H9 (cell line): ENCODE data around the gene PHF12. TPM values are rescaled to one million over a fixed set of nuclear protein-coding genes. Genes with fewer than 3 reads are reported as not detected.

ENCODE experiments used
- DNase-seq: peaks from one replicate; pipeline ENCODE4 v3.0.0-alpha.2; 2017
- H2AFZ ChIP-seq: one replicate; pipeline ENCODE4 v1.6.1; 2013; ENCODE audit warnings: mild to moderate bottlenecking, low read length, control low read depth, moderate library complexity
- H2AK5ac ChIP-seq: 2 replicates; pipeline ENCODE4 v1.6.1; 2013; ENCODE audit warnings: low read length, control low read depth, mixed read lengths; ENCODE audit not compliant: insufficient read length
- H2BK120ac ChIP-seq: one replicate; pipeline ENCODE4 v1.6.1; 2013; ENCODE audit warnings: low read depth, mild to moderate bottlenecking, low read length, control low read depth, inconsistent platforms; ENCODE audit not compliant: poor library complexity, severe bottlenecking
- H2BK12ac ChIP-seq: 2 replicates; pipeline ENCODE4 v1.6.1; 2013; ENCODE audit warnings: low read length, control low read depth, mixed read lengths, low read depth; ENCODE audit not compliant: insufficient read length
- H2BK15ac ChIP-seq: 2 replicates; pipeline ENCODE4 v1.6.1; 2013; ENCODE audit warnings: low read depth, low read length, control low read depth
- H2BK20ac ChIP-seq: one replicate; pipeline ENCODE4 v1.6.1; 2013; ENCODE audit warnings: low read depth, mild to moderate bottlenecking, low read length, control low read depth, inconsistent platforms; ENCODE audit not compliant: poor library complexity, severe bottlenecking
- H2BK5ac ChIP-seq: 2 replicates; pipeline ENCODE4 v1.6.1; 2013; ENCODE audit warnings: low read length, control low read depth, mixed read lengths; ENCODE audit not compliant: insufficient read length
- H3K14ac ChIP-seq: 2 replicates; pipeline ENCODE4 v1.6.1; 2013; ENCODE audit warnings: low read length, control low read depth; ENCODE audit not compliant: insufficient read depth
- H3K18ac ChIP-seq: 2 replicates; pipeline ENCODE4 v1.6.1; 2013; ENCODE audit warnings: low read depth, mild to moderate bottlenecking, mixed read lengths, low read length, control low read depth; ENCODE audit not compliant: insufficient read length
- H3K23ac ChIP-seq: 2 replicates; pipeline ENCODE4 v1.6.1; 2013; ENCODE audit warnings: low read length, control low read depth, mixed read lengths, low read depth; ENCODE audit not compliant: insufficient read length
- H3K23me2 ChIP-seq: 2 replicates; pipeline ENCODE4 v1.6.1; 2013; ENCODE audit warnings: low read depth, mild to moderate bottlenecking, mixed read lengths, low read length, control low read depth; ENCODE audit not compliant: insufficient read length, poor library complexity, severe bottlenecking
- H3K27ac ChIP-seq: 2 replicates; pipeline ENCODE4 v1.5.1; 2013; ENCODE audit warnings: low read length, control low read depth, mixed read lengths, low read depth; ENCODE audit not compliant: insufficient read length
- H3K27me3 ChIP-seq: 2 replicates; pipeline ENCODE4 v1.6.1; 2013; ENCODE audit warnings: low read length, control low read depth, inconsistent platforms; ENCODE audit not compliant: insufficient read depth
- H3K4ac ChIP-seq: 2 replicates; pipeline ENCODE4 v1.6.1; 2013; ENCODE audit warnings: low read depth, mild to moderate bottlenecking, control low read depth, inconsistent platforms, low read length, moderate library complexity
- H3K4me1 ChIP-seq: 2 replicates; pipeline ENCODE4 v1.6.1; 2013; ENCODE audit warnings: low read length, control low read depth, inconsistent platforms; ENCODE audit not compliant: insufficient read depth
- H3K4me2 ChIP-seq: 2 replicates; pipeline ENCODE4 v1.6.1; 2013; ENCODE audit warnings: low read length, control low read depth, mixed read lengths; ENCODE audit not compliant: insufficient read length, insufficient read depth
- H3K56ac ChIP-seq: 2 replicates; pipeline ENCODE4 v1.6.1; 2013; ENCODE audit warnings: low read depth, mild to moderate bottlenecking, mixed read lengths, low read length, control low read depth; ENCODE audit not compliant: insufficient read length
- H3K79me1 ChIP-seq: 2 replicates; pipeline ENCODE4 v1.6.1; 2013; ENCODE audit warnings: low read depth, mild to moderate bottlenecking, moderate library complexity, low read length, control low read depth, inconsistent platforms; ENCODE audit not compliant: insufficient read depth, poor library complexity, severe bottlenecking
- H3K79me2 ChIP-seq: 2 replicates; pipeline ENCODE4 v1.6.1; 2013; ENCODE audit warnings: low read length, control low read depth, inconsistent platforms; ENCODE audit not compliant: insufficient read depth
- H3K9ac ChIP-seq: 2 replicates; pipeline ENCODE4 v1.6.1; 2013; ENCODE audit warnings: low read length, control low read depth, mixed read lengths; ENCODE audit not compliant: insufficient read length; ENCODE audit errors: extremely low read depth
- H3K9me3 ChIP-seq: one replicate; pipeline ENCODE4 v1.6.1; 2013; ENCODE audit warnings: low read depth, low read length, inconsistent platforms; ENCODE audit not compliant: control insufficient read depth
- H3T11ph ChIP-seq: one replicate; pipeline ENCODE4 v1.6.1; 2013; ENCODE audit warnings: mild to moderate bottlenecking, low read length, control low read depth, inconsistent platforms
- H4K20me1 ChIP-seq: one replicate; pipeline ENCODE4 v1.6.1; 2013; ENCODE audit not compliant: control insufficient read depth, insufficient read length, insufficient read depth
- H4K5ac ChIP-seq: 2 replicates; pipeline ENCODE4 v1.6.1; 2013; ENCODE audit warnings: low read depth, mild to moderate bottlenecking, mixed read lengths, low read length, control low read depth; ENCODE audit not compliant: insufficient read length
- H4K8ac ChIP-seq: replicated peaks from 2 replicates; pipeline ENCODE4 v1.6.1; 2013; ENCODE audit warnings: low read length, control low read depth, mixed read lengths, low read depth; ENCODE audit not compliant: insufficient read length
- H4K91ac ChIP-seq: 2 replicates; pipeline ENCODE4 v1.6.1; 2013; ENCODE audit warnings: low read depth, mild to moderate bottlenecking, moderate library complexity, mixed read lengths, low read length, control low read depth; ENCODE audit not compliant: insufficient read length
- H3K27ac Mint-ChIP-seq, 3 experiments: 2 replicates in 2 of 3; 3 replicates in 1 of 3; pipeline ENCODE4 v1.8.0; 2020 to 2021; ENCODE audit warnings: mixed read lengths in 3 of 3, mild to moderate bottlenecking in 1 of 3, moderate library complexity in 1 of 3
- H3K27me3 Mint-ChIP-seq: 2 replicates; pipeline ENCODE4 v1.8.0; 2021; ENCODE audit warnings: low read depth, mild to moderate bottlenecking, moderate library complexity, mixed read lengths
- H3K36me3 Mint-ChIP-seq, 3 experiments: 2 replicates in 2 of 3; 3 replicates in 1 of 3; pipeline ENCODE4 v1.8.0; 2020 to 2021; ENCODE audit warnings: low read depth in 3 of 3, mixed read lengths in 3 of 3; ENCODE audit not compliant: insufficient read depth in 1 of 3
- H3K4me1 Mint-ChIP-seq, 2 experiments: 2 replicates each; pipeline ENCODE4 v1.8.0; 2020; ENCODE audit warnings: mixed read lengths in 2 of 2
- H3K4me3 Mint-ChIP-seq, 2 experiments: 2 replicates in 1 of 2; 3 replicates in 1 of 2; pipeline ENCODE4 v1.8.0; 2020 to 2021; ENCODE audit warnings: mild to moderate bottlenecking in 2 of 2, mixed read lengths in 2 of 2, moderate library complexity in 1 of 2
- H3K9me3 Mint-ChIP-seq, 2 experiments: 2 replicates in 1 of 2; 3 replicates in 1 of 2; pipeline ENCODE4 v1.8.0; 2020; ENCODE audit warnings: mild to moderate bottlenecking in 2 of 2, mixed read lengths in 2 of 2, moderate library complexity in 1 of 2
- CTCF ChIP-seq: fragments of 200-600 bp; sonication (generic); conservative IDR thresholded peaks from 3 replicates; pipeline ENCODE4 v1.8.0; 2021; ENCODE audit warnings: antibody characterized with exemption, mild to moderate bottlenecking
- WGBS: extraction: QIAGEN DNeasy Blood & Tissue Kit; methylation state at CpG from one replicate; pipeline ENCODE4 v1.1.7; 2013; ENCODE audit warnings: missing lambda C conversion rate, low lambda C conversion rate, mixed read lengths; ENCODE audit not compliant: insufficient read length; ENCODE audit errors: extremely low coverage; 5-methylcytosine and 5-hydroxymethylcytosine counted together
- total RNA-seq: library from RNA; stranded (reverse); gene quantifications from 2 replicates; pipeline ENCODE4 v1.2.1, GENCODE V29; 2021

PHF12 gene
- total RNA-seq, 1 experiment from 2014 or later, result 62.1 TPM

DNA sequence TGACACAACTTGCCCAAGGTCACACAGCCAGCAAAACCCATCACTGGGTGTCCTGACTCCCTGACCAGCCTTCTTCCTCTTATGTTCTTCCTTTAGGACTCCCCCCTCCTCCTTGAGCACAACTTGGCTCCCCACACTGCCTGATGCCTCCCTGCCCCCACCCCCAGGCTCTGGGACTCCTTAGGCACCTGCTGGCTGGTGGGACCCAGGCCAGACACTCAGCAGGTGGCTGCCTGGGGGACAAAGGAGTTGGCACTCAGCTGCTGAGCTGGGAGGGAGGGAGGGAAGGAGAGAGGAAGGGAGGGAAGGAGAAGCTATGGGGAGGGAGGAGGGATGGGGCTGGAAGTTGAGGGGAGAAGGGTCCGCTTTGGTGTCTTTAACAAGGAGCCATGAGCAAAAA lies 46.5 kb upstream of the PHF12 start:
- H2BK12ac ChIP-seq, result no peak overlapping the region
- no peak overlapping the region for H2AFZ ChIP-seq
- H4K20me1 ChIP-seq, result no peaks in the 10 kb centered on the region
- H3K27me3 ChIP-seq, result no peaks in the 10 kb centered on the region
- Mint-ChIP-seq H3K9me3 (no peaks in the 10 kb centered on the region), H3K27ac (no peak overlapping the region), H3K4me3 (no peak overlapping the region), H3K27me3 (peaks cover 36% of the 10 kb centered on the region), H3K4me1 (peaks cover 42 to 48% of the 10 kb centered on the region in 2 experiments), H3K36me3 (no peaks in the 10 kb centered on the region; a peak in 1 of 7 replicates)
- no peak for DNase-seq
- H4K5ac ChIP-seq, result no peak overlapping the region
- no peak overlapping the region for H3K56ac ChIP-seq
- no peak overlapping the region for H3K18ac ChIP-seq
- H4K91ac ChIP-seq, result no peak overlapping the region
- H2BK5ac ChIP-seq, result no peak overlapping the region
- H3K27ac ChIP-seq, result no peak overlapping the region
- no peak overlapping the region for H2BK15ac ChIP-seq
- TF ChIP-seq CTCF, result no peak
- H3K4ac ChIP-seq, result no peak overlapping the region
- no peak overlapping the region for H2BK120ac ChIP-seq
- no peak overlapping the region for H2BK20ac ChIP-seq
- no peak overlapping the region for H3K14ac ChIP-seq
- H3K9ac ChIP-seq, result no peak overlapping the region
- no peak overlapping the region for H3T11ph ChIP-seq
- no peak overlapping the region for H3K23ac ChIP-seq
- no peaks in the 10 kb centered on the region for H3K79me1 ChIP-seq
- no peaks in the 10 kb centered on the region for H3K79me2 ChIP-seq
- no peaks in the 10 kb centered on the region for H3K9me3 ChIP-seq
- peaks cover 10% of the 10 kb centered on the region; the same call in 1 of the 2 replicates for H3K4me1 ChIP-seq
- H4K8ac ChIP-seq, result no peak overlapping the region
- H2AK5ac ChIP-seq, result no peak overlapping the region
- H3K23me2 ChIP-seq, result no peaks in the 10 kb centered on the region
- WGBS, result no CpG with 5 or more reads among the region's 1 CpG
- no peak overlapping the region for H3K4me2 ChIP-seq
